Omental fat pad (tissue), 4 donors: ENCODE data around the gene PODXL2. TPM values are rescaled to one million over a fixed set of nuclear protein-coding genes. Genes with fewer than 3 reads are reported as not detected.

Experiments
- ATAC-seq: fragments of 150-250 bp; one replicate; pipeline ENCODE4 v1.9.1; 2016; ENCODE audit warnings: mild to moderate bottlenecking, moderate library complexity; ENCODE audit not compliant: low FRiP score
- DNase-seq: peaks from one replicate; pipeline ENCODE4 v3.0.0-alpha.2; 2019; ENCODE audit warnings: low spot score
- CTCF ChIP-seq, 3 donors: fragments of 450-650 bp; IDR thresholded peaks; one replicate each; pipeline ENCODE4 v1.5.1; 2016 to 2017; ENCODE audit warnings: antibody characterized with exemption in 3 of 3, mild to moderate bottlenecking in 3 of 3, moderate library complexity in 2 of 3
- total RNA-seq, 4 donors: library from RNA; depleted of rRNA; stranded (reverse); fragments of >200 nt; gene quantifications; one replicate each; pipeline ENCODE4 v1.1.0, GENCODE V29; 2016

PODXL2 gene
- total RNA-seq, 4 donors from 2014 or later: 1.7 to 6.3 (median 2.9) TPM

GRCh38 chr3:127629467-127630403 is 750 bp downstream of the PODXL2 start:
- ATAC-seq (peak; percentile 50), DNase-seq (no peak)
- no peak for TF ChIP-seq CTCF (IDR thresholded peaks at IDR 0.05)

- no peak for DNase-seq
Observed at GRCh38 chr3:127630811-127631714, 2.1 kb downstream of the PODXL2 start.

GRCh38 chr3:127632035-127632820 is 3.2 kb downstream of the PODXL2 start:
- no peak for DNase-seq
- ATAC-seq: no peak
- no peak for TF ChIP-seq CTCF (IDR thresholded peaks at IDR 0.05)

More at GRCh38 chr3:127630811-127631714, 2.1 kb downstream of the PODXL2 start:
- ATAC-seq: no peak
- TF ChIP-seq CTCF (IDR thresholded peaks at IDR 0.05): no peak

- ATAC-seq: no peak
- no peak for DNase-seq
- TF ChIP-seq CTCF (IDR thresholded peaks at IDR 0.05): no peak
Observed at GRCh38 chr3:127634653-127635052, 5.7 kb downstream of the PODXL2 start.

GRCh38 chr3:127637546-127637945 is 8.6 kb downstream of the PODXL2 start:
- no peak for DNase-seq
- ATAC-seq: peak; percentile 14
- TF ChIP-seq CTCF (IDR thresholded peaks at IDR 0.05): no peak

- DNase-seq (no peak), ATAC-seq (no peak)
Observed at GRCh38 chr3:127637971-127638370, 9.0 kb downstream of the PODXL2 start.

More at GRCh38 chr3:127637971-127638370, 9.0 kb downstream of the PODXL2 start:
- TF ChIP-seq CTCF (IDR thresholded peaks at IDR 0.05): no peak
